AG09309 (cell line): ENCODE results near the gene B4GALNT1.

Source experiments
- DNase-seq: peaks from one replicate; pipeline ENCODE4 v3.0.0-alpha.2; 2010; ENCODE audit warnings: low read depth
- H3K4me3 ChIP-seq: 2 replicates; pipeline ENCODE4 v1.5.1; 2011; ENCODE audit warnings: mild to moderate bottlenecking, low read depth, low read length, moderate library complexity; ENCODE audit not compliant: control insufficient read depth
- CTCF ChIP-seq: IDR thresholded peaks from 2 replicates; pipeline ENCODE4 v1.5.1; 2011; ENCODE audit warnings: mild to moderate bottlenecking, low read depth, low read length, inconsistent platforms; ENCODE audit not compliant: insufficient read depth, control insufficient read depth; ENCODE audit errors: missing control alignments

Gene B4GALNT1

GRCh38 chr12:57622293-57623245 is 10.4 kb downstream of the B4GALNT1 start:
- TF ChIP-seq CTCF: no peak
- no peak for DNase-seq

GRCh38 chr12:57621497-57622292 is 11.3 kb downstream of the B4GALNT1 start:
- peak overlapping the region; percentile 43 for H3K4me3 ChIP-seq
- TF ChIP-seq CTCF: peak; percentile 97
- no peak for DNase-seq

More at GRCh38 chr12:57622293-57623245, 10.4 kb downstream of the B4GALNT1 start:
- H3K4me3 ChIP-seq: no peak overlapping the region

- no peak for DNase-seq
- TF ChIP-seq CTCF: no peak
- peak overlapping the region; percentile 43 for H3K4me3 ChIP-seq
Observed at GRCh38 chr12:57620936-57621496, 12.0 kb downstream of the B4GALNT1 start.

- TF ChIP-seq CTCF: no peak
- DNase-seq: no peak
- H3K4me3 ChIP-seq: no peak overlapping the region
Observed at GRCh38 chr12:57620245-57620935, 12.6 kb downstream of the B4GALNT1 start.

- no peak for DNase-seq
- no peak overlapping the region for H3K4me3 ChIP-seq
- no peak for TF ChIP-seq CTCF
Observed at GRCh38 chr12:57619434-57620244, 13.4 kb downstream of the B4GALNT1 start.
